NB4 (cell line): ENCODE measurements around the gene CLGN.

Experiments used
- CTCF ChIP-seq: IDR thresholded peaks from one replicate; pipeline ENCODE4 v1.5.1; 2012; ENCODE audit warnings: low read depth, low read length
- MYC ChIP-seq: IDR thresholded peaks from 2 replicates; pipeline ENCODE4 v1.6.1; 2011; ENCODE audit warnings: low read depth, low read length
- POLR2A ChIP-seq: IDR thresholded peaks from 2 replicates; pipeline ENCODE4 v1.6.1; 2011; ENCODE audit warnings: mild to moderate bottlenecking; ENCODE audit not compliant: insufficient read length; ENCODE audit errors: extremely low read depth

- TF ChIP-seq CTCF, result no peak
- no peak for TF ChIP-seq MYC
- TF ChIP-seq POLR2A, result no peak
These were observed 39.4 kb downstream of the CLGN start for GRCh38 chr4:140388015-140388414.
